ENCODE measurements around the gene EGLN3. TPM values are rescaled to one million over a fixed set of nuclear protein-coding genes. Genes with fewer than 3 reads are reported as not detected.

EGLN3 gene
- total RNA-seq, 1 donor from 2014 or later = 153 TPM

DNA sequence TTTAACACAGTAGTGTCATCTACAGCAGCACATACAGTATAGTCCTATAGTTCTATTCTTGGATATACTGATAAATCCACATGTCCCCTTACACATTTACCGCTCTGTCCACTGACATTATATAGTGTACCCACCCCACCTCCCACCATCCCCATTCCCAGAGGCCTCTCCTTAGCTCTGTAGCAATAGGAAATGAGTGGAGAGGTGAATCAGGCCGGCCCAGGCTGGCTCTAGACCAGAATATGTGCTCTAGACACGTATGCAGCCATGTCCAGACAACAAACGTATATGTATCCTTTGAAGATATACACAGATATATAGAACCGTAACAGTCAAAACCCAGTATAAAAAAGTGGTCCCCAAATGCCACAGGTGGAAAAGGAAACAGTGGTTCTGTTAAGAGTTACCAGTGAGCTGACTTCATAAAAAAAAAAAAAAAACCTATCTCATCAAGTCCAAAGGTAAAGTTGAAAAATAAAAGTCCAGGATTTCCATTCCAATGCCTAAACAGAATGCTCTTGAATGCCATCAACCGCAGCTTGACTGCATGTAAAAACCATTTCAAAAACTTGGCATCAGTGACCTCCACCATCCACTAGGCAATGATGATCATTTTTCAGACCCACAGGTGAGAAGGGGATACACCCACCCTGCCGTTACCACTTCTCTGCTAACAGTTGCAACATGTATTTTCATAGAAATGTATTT is 16.7 kb downstream of the EGLN3 start:
- Histone ChIP-seq H3K4me3 (peak overlapping the region; percentile 12), H3K9me3 (replicated peaks) (no peaks in the 10 kb centered on the region), H3K27me3 (ENCODE audit: low read depth) (no peaks in the 10 kb centered on the region), H3K36me3 (peaks cover 15% of the 10 kb centered on the region), H3K27ac (replicated peaks) (peak overlapping the region; percentile 65), H3K4me1 (peaks cover 86% of the 10 kb centered on the region)
- intact Hi-C loops (cut with micrococcal nuclease) = no loop called here
- DNase-seq = no peak
- TF ChIP-seq, protein P1, sequence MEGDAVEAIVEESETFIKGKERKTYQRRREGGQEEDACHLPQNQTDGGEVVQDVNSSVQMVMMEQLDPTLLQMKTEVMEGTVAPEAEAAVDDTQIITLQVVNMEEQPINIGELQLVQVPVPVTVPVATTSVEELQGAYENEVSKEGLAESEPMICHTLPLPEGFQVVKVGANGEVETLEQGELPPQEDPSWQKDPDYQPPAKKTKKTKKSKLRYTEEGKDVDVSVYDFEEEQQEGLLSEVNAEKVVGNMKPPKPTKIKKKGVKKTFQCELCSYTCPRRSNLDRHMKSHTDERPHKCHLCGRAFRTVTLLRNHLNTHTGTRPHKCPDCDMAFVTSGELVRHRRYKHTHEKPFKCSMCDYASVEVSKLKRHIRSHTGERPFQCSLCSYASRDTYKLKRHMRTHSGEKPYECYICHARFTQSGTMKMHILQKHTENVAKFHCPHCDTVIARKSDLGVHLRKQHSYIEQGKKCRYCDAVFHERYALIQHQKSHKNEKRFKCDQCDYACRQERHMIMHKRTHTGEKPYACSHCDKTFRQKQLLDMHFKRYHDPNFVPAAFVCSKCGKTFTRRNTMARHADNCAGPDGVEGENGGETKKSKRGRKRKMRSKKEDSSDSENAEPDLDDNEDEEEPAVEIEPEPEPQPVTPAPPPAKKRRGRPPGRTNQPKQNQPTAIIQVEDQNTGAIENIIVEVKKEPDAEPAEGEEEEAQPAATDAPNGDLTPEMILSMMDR (IDR thresholded peaks at IDR 0.05; ENCODE audit: borderline replicate concordance) = no peak

DNA sequence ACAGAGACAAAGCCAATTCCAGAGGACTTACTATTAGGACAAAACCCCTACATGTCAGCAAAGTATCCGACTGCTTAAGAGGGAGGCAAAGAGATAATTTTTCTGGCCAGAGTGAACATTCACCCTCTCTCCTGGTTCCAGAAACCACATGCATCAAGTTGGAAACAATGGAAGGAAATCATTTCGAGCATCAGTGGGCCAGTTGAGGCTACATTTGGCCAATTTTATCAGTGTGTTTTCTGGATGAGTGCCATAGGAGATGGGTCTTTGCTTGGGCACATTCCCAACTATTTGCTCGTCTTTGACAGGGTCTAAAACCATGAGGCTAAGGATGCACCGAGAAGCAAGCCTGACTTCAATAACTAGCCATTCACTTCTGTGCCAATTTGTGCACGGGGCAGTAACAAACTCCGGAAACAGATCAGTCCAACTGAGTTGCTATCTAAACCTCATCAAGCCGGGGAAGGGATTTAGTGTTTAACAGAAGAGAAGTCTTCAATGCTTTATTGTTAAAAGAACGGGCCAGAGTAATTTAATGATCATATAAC is 17.4 kb downstream of the EGLN3 start:
- intact Hi-C loops (cut with micrococcal nuclease) = no loop called here
- TF ChIP-seq, protein P1 (IDR thresholded peaks at IDR 0.05; ENCODE audit: borderline replicate concordance) = no peak

DNA sequence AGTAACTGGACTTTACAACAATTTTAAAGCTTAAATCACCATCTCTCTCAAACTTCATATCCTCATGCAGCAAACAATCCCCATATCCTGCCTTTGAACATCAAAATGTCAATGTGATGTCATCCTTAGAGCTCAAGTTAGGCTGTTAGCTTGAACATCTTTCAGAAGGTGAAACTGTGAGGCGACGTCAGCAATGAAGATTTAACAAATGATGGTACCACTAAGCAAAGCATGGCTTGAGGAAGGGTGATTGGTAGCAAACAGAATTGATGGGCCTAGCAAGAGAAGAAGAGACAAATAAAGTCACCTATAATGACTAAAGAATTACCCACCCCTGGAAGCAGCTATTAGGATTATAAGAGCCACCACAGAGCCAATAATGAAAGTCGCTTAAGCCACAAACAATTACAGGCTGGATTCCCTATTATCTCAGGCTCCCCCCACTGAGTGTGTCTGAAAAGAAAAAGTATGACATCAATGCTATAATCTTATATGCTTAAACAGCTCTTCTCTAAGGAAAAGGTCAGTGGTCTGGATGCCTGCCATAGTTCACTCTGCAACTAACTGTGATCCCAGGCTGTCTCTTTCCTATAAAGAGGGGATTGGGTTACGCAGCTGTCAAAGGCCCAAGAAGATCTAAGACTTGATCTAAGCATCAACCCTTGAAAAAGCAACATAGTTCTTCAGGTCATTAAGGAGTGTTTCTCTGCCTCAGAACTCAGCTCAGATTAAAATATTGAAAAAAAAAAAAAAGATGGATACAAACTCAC is 18.1 kb downstream of the EGLN3 start:
- Histone ChIP-seq H3K36me3 (peaks cover 28% of the 10 kb centered on the region), H3K4me1 (peaks cover 77% of the 10 kb centered on the region), H3K4me3 (peak overlapping the region; percentile 12), H3K27ac (replicated peaks) (peak overlapping the region; percentile 65), H3K27me3 (ENCODE audit: low read depth) (no peaks in the 10 kb centered on the region), H3K9me3 (replicated peaks) (no peaks in the 10 kb centered on the region)
- intact Hi-C loops (cut with micrococcal nuclease) = no loop called here
- DNase-seq = no peak
- TF ChIP-seq, protein P1 (IDR thresholded peaks at IDR 0.05; ENCODE audit: borderline replicate concordance) = no peak

More for the DNA sequence above, 17.4 kb downstream of the EGLN3 start:
- Histone ChIP-seq H3K9me3 (replicated peaks) (no peaks in the 10 kb centered on the region), H3K27ac (replicated peaks) (peak overlapping the region; percentile 65), H3K36me3 (peaks cover 21% of the 10 kb centered on the region), H3K27me3 (ENCODE audit: low read depth) (no peaks in the 10 kb centered on the region), H3K4me3 (peak overlapping the region; percentile 12), H3K4me1 (peaks cover 84% of the 10 kb centered on the region)
- DNase-seq = no peak

DNA sequence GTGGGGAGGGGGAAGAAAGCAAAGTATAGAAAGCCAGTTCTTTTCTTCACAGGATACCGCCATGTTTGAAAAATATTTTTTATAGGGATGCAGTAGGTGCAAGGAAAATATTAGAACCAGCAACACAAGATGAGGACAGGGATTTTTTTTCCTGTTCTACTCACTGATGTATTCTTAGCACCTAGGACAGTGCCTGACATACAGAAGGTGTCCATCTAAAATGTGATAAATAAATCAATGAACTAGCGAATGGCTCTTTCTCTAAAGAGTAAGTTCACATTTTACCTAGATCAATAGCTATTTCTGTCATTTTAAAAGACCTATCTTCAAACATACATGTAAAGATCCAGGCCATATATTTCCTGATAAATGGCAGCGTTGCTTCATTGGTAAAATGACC is 18.8 kb downstream of the EGLN3 start:
- Histone ChIP-seq H3K27ac (replicated peaks) (peak overlapping the region; percentile 65), H3K4me3 (no peak overlapping the region), H3K4me1 (peaks cover 70% of the 10 kb centered on the region), H3K36me3 (peaks cover 36% of the 10 kb centered on the region), H3K27me3 (ENCODE audit: low read depth) (no peaks in the 10 kb centered on the region), H3K9me3 (replicated peaks) (no peaks in the 10 kb centered on the region)
- TF ChIP-seq, protein P1 (IDR thresholded peaks at IDR 0.05; ENCODE audit: borderline replicate concordance) = no peak
- no peak for DNase-seq
- intact Hi-C loops (cut with micrococcal nuclease) = no loop called here

DNA sequence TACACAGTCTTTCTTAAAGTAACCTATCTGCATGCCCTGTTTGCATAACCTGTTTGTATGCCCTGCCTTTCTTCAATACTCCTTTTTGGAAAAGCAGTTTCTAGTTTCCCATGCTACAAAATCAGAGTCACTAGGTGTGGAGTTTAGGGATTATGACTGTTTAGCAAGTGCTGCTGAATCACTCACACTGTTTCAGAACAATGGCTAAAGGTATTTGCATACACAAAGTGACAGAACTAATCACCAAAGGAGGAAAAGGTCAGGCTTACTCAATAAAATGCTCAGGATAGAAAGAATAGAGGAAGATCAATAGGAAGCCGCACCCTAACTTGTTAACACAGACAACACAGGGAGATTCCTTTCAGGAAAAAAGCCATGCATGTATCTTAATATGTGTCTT is 19.4 kb downstream of the EGLN3 start:
- Histone ChIP-seq H3K4me1 (peaks cover 64% of the 10 kb centered on the region), H3K36me3 (peaks cover 41% of the 10 kb centered on the region), H3K27ac (replicated peaks) (peak overlapping the region; percentile 5), H3K9me3 (replicated peaks) (no peaks in the 10 kb centered on the region), H3K4me3 (no peak overlapping the region), H3K27me3 (ENCODE audit: low read depth) (no peaks in the 10 kb centered on the region)
- no peak for DNase-seq
- TF ChIP-seq, protein P1 (IDR thresholded peaks at IDR 0.05; ENCODE audit: borderline replicate concordance) = no peak
- intact Hi-C loops (cut with micrococcal nuclease) = no loop called here

Measured in left ventricle myocardium inferior (tissue), 1 donor.